ENCODE data around the gene GALT.
"Not testable (repeated sequence)": the region's sequence is repeated elsewhere in the genome, so short reads cannot be mapped to it uniquely, and the experiment has no call there.

Gene GALT

GRCh38 chr9:34627716-34628655 is 18.5 kb upstream of the GALT start:
- DNase-seq (ENCODE audit: low read depth in 2 of 2) = no peak

GRCh38 chr9:34628656-34629490 is 17.6 kb upstream of the GALT start, which contains the start of gene ARID3C:
ARID3C (minus strand) TSS chr9:34629066; CDS start chr9:34628014, 1,052 bp downstream.
- no peak for DNase-seq (ENCODE audit: low read depth in 2 of 2)

GRCh38 chr9:34629491-34629808 is 17.0 kb upstream of the GALT start:
- DNase-seq (ENCODE audit: low read depth in 2 of 2) = no peak

- no peak for DNase-seq (ENCODE audit: low read depth in 2 of 2)
Observed at GRCh38 chr9:34630402-34631154, 15.9 kb upstream of the GALT start.

- DNase-seq (ENCODE audit: low read depth in 2 of 2) = no peak
Observed at GRCh38 chr9:34633166-34633565, 13.3 kb upstream of the GALT start.

- DNase-seq (ENCODE audit: low read depth in 2 of 2) = peak; percentile 50 to 61
Observed at GRCh38 chr9:34633851-34634550, 12.5 kb upstream of the GALT start.

- DNase-seq (ENCODE audit: low read depth in 2 of 2) = no peak
Observed at GRCh38 chr9:34634551-34635248, 11.8 kb upstream of the GALT start.

- no peak for DNase-seq (ENCODE audit: low read depth in 2 of 2)
Observed at GRCh38 chr9:34635556-34635955, 10.9 kb upstream of the GALT start.

GRCh38 chr9:34636791-34637355 is 9.6 kb upstream of the GALT start:
- DNase-seq (ENCODE audit: low read depth in 2 of 2) = no peak

GRCh38 chr9:34637356-34638137 is 8.9 kb upstream of the GALT start, which contains the start of gene SIGMAR1:
SIGMAR1 (minus strand) TSS chr9:34637787; CDS start chr9:34637697, 90 bp downstream.
- peak; percentile 83 to 94 for DNase-seq (ENCODE audit: low read depth in 2 of 2)

- no peak for DNase-seq (ENCODE audit: low read depth in 2 of 2)
Observed at GRCh38 chr9:34638138-34638445, 8.4 kb upstream of the GALT start.

- not testable (repeated sequence) for DNase-seq (ENCODE audit: low read depth in 2 of 2)
Observed at GRCh38 chr9:34639322-34639721, 7.2 kb upstream of the GALT start.

- no peak for DNase-seq (ENCODE audit: low read depth in 2 of 2)
Observed at GRCh38 chr9:34642679-34643078, 3.8 kb upstream of the GALT start.

GRCh38 chr9:34644766-34645314 is 1.6 kb upstream of the GALT start:
- no peak for DNase-seq (ENCODE audit: low read depth in 2 of 2)

GRCh38 chr9:34647084-34647403 is 569 bp downstream of the GALT start:
- DNase-seq (ENCODE audit: low read depth in 2 of 2) = no peak

GRCh38 chr9:34647651-34648050 is 1.2 kb downstream of the GALT start:
- DNase-seq (ENCODE audit: low read depth in 2 of 2) = no peak

GRCh38 chr9:34648673-34649072 is 2.2 kb downstream of the GALT start:
- no peak for DNase-seq (ENCODE audit: low read depth in 2 of 2)

GRCh38 chr9:34650816-34651215 is 4.3 kb downstream of the GALT start:
- no peak for DNase-seq (ENCODE audit: low read depth in 2 of 2)

- DNase-seq (ENCODE audit: low read depth in 2 of 2) = no peak
Observed at GRCh38 chr9:34651321-34651720, 4.8 kb downstream of the GALT start.
